C4-2B (cell line): ENCODE results near the gene FGF22.

Source experiments
- H3K27ac ChIP-seq: fragments of 450-650 bp; 2 replicates; pipeline ENCODE4 v1.5.1; 2017
- ZFX ChIP-seq: fragments of 450-650 bp; IDR thresholded peaks from 2 replicates; pipeline ENCODE4 v1.6.1; 2017
- TF ChIP-seq, protein P1 (sequence below): fragments of 450-650 bp; conservative IDR thresholded peaks from 2 replicates; pipeline ENCODE4 v1.5.1; 2017; ENCODE audit warnings: mild to moderate bottlenecking

The FGF22 gene

DNA sequence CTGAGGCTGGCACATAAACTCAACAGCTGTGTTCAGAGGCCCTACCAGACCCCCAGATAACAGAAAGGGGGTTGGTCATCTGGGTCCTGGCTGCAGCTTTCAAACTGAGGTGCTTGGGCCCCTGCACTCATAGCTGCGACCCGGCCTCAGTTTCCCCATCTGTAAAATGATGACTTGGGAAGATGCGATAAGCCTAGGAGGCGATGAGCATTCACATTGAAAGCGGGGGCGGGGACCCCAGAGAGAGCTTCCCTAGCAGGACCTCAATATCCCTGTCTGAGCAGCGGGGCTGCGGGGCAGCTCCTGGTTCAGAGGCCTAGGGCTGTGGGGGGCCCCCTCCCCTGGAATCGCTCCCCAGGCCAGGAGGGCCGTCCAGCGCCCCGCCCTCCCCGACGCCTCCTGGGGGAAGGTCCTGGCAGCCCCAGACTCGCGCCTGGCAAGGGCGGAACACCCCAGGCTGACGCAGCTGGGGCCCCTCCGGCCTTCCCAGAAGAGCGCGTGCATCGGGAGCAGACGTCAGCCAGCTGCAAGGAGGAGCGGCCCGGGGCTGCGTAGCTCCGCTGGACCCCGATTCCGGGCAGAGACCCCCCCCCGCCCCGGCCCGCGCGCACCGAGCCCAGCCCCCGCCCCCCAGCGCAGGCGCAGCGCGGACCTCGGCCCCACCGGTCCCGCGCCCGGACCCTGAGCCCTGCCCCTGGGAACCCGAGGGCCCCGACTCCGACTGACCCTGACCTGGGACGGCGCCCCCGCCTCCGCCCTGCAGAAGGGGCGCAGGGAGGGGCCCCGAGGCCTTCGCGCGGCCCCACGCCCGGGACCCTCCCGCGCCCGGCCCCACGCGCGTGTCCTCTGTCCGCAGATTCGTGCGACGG is 40.0 kb downstream of the FGF22 start:
- peak; percentile 47; the same call in 1 of the 2 replicates for TF ChIP-seq ZFX
- TF ChIP-seq, protein P1, sequence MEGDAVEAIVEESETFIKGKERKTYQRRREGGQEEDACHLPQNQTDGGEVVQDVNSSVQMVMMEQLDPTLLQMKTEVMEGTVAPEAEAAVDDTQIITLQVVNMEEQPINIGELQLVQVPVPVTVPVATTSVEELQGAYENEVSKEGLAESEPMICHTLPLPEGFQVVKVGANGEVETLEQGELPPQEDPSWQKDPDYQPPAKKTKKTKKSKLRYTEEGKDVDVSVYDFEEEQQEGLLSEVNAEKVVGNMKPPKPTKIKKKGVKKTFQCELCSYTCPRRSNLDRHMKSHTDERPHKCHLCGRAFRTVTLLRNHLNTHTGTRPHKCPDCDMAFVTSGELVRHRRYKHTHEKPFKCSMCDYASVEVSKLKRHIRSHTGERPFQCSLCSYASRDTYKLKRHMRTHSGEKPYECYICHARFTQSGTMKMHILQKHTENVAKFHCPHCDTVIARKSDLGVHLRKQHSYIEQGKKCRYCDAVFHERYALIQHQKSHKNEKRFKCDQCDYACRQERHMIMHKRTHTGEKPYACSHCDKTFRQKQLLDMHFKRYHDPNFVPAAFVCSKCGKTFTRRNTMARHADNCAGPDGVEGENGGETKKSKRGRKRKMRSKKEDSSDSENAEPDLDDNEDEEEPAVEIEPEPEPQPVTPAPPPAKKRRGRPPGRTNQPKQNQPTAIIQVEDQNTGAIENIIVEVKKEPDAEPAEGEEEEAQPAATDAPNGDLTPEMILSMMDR = no peak
- peak overlapping the region; percentile 91 for H3K27ac ChIP-seq

DNA sequence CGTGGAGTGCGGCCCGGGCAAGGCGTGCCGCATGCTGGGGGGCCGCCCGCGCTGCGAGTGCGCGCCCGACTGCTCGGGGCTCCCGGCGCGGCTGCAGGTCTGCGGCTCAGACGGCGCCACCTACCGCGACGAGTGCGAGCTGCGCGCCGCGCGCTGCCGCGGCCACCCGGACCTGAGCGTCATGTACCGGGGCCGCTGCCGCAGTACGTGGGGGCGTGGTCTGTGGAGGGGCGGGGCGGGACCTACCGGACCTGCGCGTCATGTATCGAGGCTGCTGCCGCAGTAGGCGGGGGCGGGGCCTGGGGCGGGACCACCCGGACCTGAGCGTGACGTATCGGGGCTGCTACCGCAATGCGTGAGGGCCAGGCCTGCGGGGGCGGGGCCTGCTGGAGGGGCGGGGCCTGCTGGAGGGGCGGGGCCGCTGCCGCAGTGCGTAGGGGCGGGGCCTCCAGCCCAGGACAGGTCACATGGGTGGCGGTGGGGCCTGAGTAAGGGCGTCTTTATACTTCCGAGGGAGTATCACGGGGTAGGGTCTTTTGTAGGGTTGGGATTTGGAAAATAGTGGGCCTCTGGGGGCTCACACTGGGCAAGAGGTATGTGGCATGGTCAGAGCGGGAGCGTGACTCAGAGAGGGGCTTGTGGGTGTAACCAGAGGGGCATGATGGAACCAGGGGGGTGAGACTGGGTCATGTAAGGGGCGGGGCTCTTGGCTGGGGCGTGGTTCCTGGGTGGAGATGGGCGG is 40.8 kb downstream of the FGF22 start:
- H3K27ac ChIP-seq = peak overlapping the region; percentile 91
- TF ChIP-seq ZFX = no peak; the same call in 1 of the 2 replicates
- TF ChIP-seq, protein P1 = no peak; the same call in 1 of the 2 replicates

GRCh38 chr19:681029-682019 is 41.6 kb downstream of the FGF22 start:
- peak overlapping the region; percentile 91 for H3K27ac ChIP-seq
- no peak for TF ChIP-seq ZFX
- TF ChIP-seq, protein P1 = no peak

DNA sequence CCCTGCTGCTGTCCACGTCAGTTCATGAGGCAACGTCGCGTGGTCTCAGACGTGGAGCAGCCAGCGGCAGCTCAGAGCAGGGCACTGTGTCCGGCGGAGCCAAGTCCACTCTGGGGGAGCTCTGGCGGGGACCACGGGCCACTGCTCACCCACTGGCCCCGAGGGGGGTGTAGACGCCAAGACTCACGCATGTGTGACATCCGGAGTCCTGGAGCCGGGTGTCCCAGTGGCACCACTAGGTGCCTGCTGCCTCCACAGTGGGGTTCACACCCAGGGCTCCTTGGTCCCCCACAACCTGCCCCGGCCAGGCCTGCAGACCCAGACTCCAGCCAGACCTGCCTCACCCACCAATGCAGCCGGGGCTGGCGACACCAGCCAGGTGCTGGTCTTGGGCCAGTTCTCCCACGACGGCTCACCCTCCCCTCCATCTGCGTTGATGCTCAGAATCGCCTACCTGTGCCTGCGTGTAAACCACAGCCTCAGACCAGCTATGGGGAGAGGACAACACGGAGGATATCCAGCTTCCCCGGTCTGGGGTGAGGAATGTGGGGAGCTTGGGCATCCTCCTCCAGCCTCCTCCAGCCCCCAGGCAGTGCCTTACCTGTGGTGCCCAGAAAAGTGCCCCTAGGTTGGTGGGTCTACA is 43.1 kb downstream of the FGF22 start:
- TF ChIP-seq ZFX = no peak
- TF ChIP-seq, protein P1 = no peak
- no peak overlapping the region for H3K27ac ChIP-seq

GRCh38 chr19:685454-685931 is 45.8 kb downstream of the FGF22 start:
- no peak for TF ChIP-seq ZFX
- TF ChIP-seq, protein P1 = no peak
- H3K27ac ChIP-seq = no peak overlapping the region

DNA sequence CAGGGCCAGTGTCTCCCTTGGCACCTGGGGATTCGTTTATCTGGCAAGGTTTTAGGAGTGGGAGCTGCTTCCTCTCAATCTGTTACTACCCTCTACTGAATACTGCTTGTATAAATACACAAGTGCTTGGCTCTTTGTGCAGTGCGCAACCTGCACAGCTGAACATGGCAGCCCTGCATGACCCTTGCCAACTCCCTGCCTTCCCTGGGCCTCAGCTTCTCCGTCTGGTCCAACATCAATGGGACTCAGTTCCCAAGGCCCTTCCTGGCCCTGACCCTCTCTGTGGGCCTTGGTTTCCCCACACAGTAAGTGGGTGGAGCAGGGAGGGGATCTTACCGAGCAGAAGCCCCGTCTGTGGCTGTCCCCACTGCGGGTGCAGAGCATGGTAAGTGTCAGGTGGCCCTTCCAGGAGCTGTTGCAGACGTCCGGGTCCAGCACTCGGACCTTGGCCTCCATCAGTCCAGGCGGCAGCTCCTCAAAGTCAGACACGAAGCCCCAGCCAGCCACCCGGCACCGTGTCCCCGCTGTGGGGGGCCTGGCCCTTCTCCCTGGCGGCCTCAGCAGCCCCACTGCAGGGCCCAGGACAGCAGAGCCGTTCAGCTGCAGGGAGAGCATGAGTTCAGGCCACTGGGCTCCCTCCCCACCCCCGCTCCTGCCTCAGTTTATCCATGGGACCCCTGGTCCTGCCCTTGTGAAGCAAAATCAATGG is 47.1 kb downstream of the FGF22 start:
- TF ChIP-seq, protein P1 = no peak
- no peak for TF ChIP-seq ZFX
- no peak overlapping the region for H3K27ac ChIP-seq
